Keratinocyte (primary cell): Measurements from ENCODE around the gene TM4SF5. TPM values are rescaled to one million over a fixed set of nuclear protein-coding genes. Genes with fewer than 3 reads are reported as not detected.
"Not testable (repeated sequence)": the region's sequence is repeated elsewhere in the genome, so short reads cannot be mapped to it uniquely, and the experiment has no call there.

Experiments
- DNase-seq: peaks from one replicate; pipeline ENCODE4 v3.0.0-alpha.2; 2011; ENCODE audit warnings: low read depth, missing footprints, low spot score
- FAIRE-seq: peaks from 2 replicates; lab custom pipeline; 2011; peaks lifted over from hg19 to GRCh38; lab: Jason Lieb, UNC
- H2AFZ ChIP-seq: 2 replicates; pipeline ENCODE4 v1.6.0; 2012; ENCODE audit warnings: low read length, control low read depth, inconsistent platforms; ENCODE audit not compliant: control insufficient read depth
- H3K27ac ChIP-seq: 2 replicates; pipeline ENCODE4 v1.5.1; 2011; ENCODE audit warnings: low read length; ENCODE audit not compliant: control insufficient read depth, insufficient read depth
- H3K27me3 ChIP-seq: 3 replicates; pipeline ENCODE4 v1.6.0; 2011; ENCODE audit warnings: low read length; ENCODE audit not compliant: control insufficient read depth, insufficient read depth; ENCODE audit errors: extremely low read depth
- H3K36me3 ChIP-seq, 2 experiments: 2 replicates in 1 of 2; 3 replicates in 1 of 2; pipeline ENCODE4 v1.5.1; 2011; ENCODE audit warnings: low read length in 2 of 2, mild to moderate bottlenecking in 1 of 2; ENCODE audit not compliant: control insufficient read depth in 2 of 2, insufficient read depth in 2 of 2; ENCODE audit errors: extremely low read depth in 1 of 2
- H3K4me1 ChIP-seq: 3 replicates; pipeline ENCODE4 v1.5.1; 2011; ENCODE audit warnings: low read length; ENCODE audit not compliant: control insufficient read depth, insufficient read depth; ENCODE audit errors: extremely low read depth
- H3K4me2 ChIP-seq: 3 replicates; pipeline ENCODE4 v1.6.0; 2011; ENCODE audit warnings: low read depth, low read length; ENCODE audit not compliant: control insufficient read depth, insufficient read depth; ENCODE audit errors: extremely low read depth
- H3K4me3 ChIP-seq, 3 experiments: fragments of 200-600 bp in 1 of 3; sonication (generic) in 1 of 3; 2 replicates in 2 of 3; 3 replicates in 1 of 3; pipeline ENCODE4 v1.5.1; 2011 to 2016; ENCODE audit warnings: low read length in 3 of 3, mild to moderate bottlenecking in 3 of 3, control low read depth in 2 of 3, inconsistent platforms in 1 of 3, low read depth in 1 of 3, mixed read lengths in 1 of 3, mixed run types in 1 of 3, moderate library complexity in 1 of 3; ENCODE audit not compliant: control insufficient read depth in 2 of 3, insufficient read depth in 2 of 3; ENCODE audit errors: extremely low read depth in 1 of 3
- H3K79me2 ChIP-seq: 2 replicates; pipeline ENCODE4 v1.6.0; 2012; ENCODE audit warnings: low read length; ENCODE audit not compliant: control insufficient read depth, insufficient read depth
- H3K9ac ChIP-seq: 3 replicates; pipeline ENCODE4 v1.6.0; 2011; ENCODE audit warnings: low read length; ENCODE audit not compliant: control insufficient read depth, insufficient read depth; ENCODE audit errors: extremely low read depth
- H3K9me1 ChIP-seq: 3 replicates; pipeline ENCODE4 v1.6.0; 2011; ENCODE audit warnings: low read length; ENCODE audit not compliant: control insufficient read depth, insufficient read depth; ENCODE audit errors: extremely low read depth
- H3K9me3 ChIP-seq: 2 replicates; pipeline ENCODE4 v1.5.1; 2012; ENCODE audit warnings: low read depth, low read length; ENCODE audit not compliant: control insufficient read depth
- H4K20me1 ChIP-seq: 3 replicates; pipeline ENCODE4 v1.6.0; 2011; ENCODE audit warnings: low read length; ENCODE audit not compliant: control insufficient read depth, insufficient read depth; ENCODE audit errors: extremely low read depth
- CTCF ChIP-seq, 3 experiments: IDR thresholded peaks in 1 of 3; conservative IDR thresholded peaks in 1 of 3; optimal IDR thresholded peaks in 1 of 3; 2 replicates in 2 of 3; 3 replicates in 1 of 3; pipeline versions ENCODE3 to v1.5.1; 2011; ENCODE audit warnings: low read length in 3 of 3, mild to moderate bottlenecking in 3 of 3, moderate library complexity in 2 of 3, control low read depth in 1 of 3, inconsistent platforms in 1 of 3; ENCODE audit not compliant: insufficient read depth in 2 of 3; ENCODE audit errors: extremely low read depth in 1 of 3
- EZH2 ChIP-seq: IDR thresholded peaks from one replicate; pipeline ENCODE4 v1.6.1; 2012; ENCODE audit warnings: inconsistent platforms, mild to moderate bottlenecking, low read length, moderate library complexity
- dilution Hi-C: fragments of 300-500 bp; cut with MboI; formaldehyde crosslinking; loops from one replicate; pipeline ENCODE4 v1.7.0; 2020; ENCODE audit warnings: low sequenced_read_pairs; ENCODE audit not compliant: extremely low pct_ligation_motif_present
- polyA plus RNA-seq, 5 experiments: library from polyadenylated mRNA; depleted of rRNA in 3 of 5; stranded (reverse) in 3 of 5; stranded (forward) in 1 of 5; unstranded in 1 of 5; fragments of >200 nt; gene quantifications; 1 replicate in 1 of 5; 2 replicates in 3 of 5; 3 replicates in 1 of 5; pipeline versions ENCODE4 v1.2.1 to v1.2.3, GENCODE V29; 2011 to 2012; ENCODE audit warnings: missing spikeins in 2 of 5, low read depth in 1 of 5, low replicate concordance in 1 of 5

Gene TM4SF5
- polyA plus RNA-seq, 1 donor (not counting 4 experiments of a cell fraction or from before 2014, with no cell fraction given) = not detected

GRCh38 chr17:4823373-4824089 is 51.8 kb downstream of the TM4SF5 start:
- H4K20me1 ChIP-seq = no peaks in the 10 kb centered on the region
- no peaks in the 10 kb centered on the region for H3K79me2 ChIP-seq
- DNase-seq (no peak), FAIRE-seq (no peak)
- TF ChIP-seq CTCF (optimal IDR thresholded peaks at IDR 0.05 in 1 of 3, IDR thresholded peaks at IDR 0.05 in 1 of 3, conservative IDR thresholded peaks at IDR 0.05 in 1 of 3; ENCODE audit: extremely low read depth in 1 of 3, insufficient read depth in 2 of 3, low read length in 3 of 3) (no peak), EZH2 (no peak)
- no peaks in the 10 kb centered on the region for H3K27me3 ChIP-seq
- no peak overlapping the region for H3K9ac ChIP-seq
- no peaks in the 10 kb centered on the region for H3K9me1 ChIP-seq
- H3K27ac ChIP-seq = no peak overlapping the region
- no peak overlapping the region for H2AFZ ChIP-seq
- dilution Hi-C loops = no loop called here
- no peaks in the 10 kb centered on the region for H3K4me1 ChIP-seq
- H3K9me3 ChIP-seq = no peaks in the 10 kb centered on the region
- peaks cover 15 to 17% of the 10 kb centered on the region in 2 experiments for H3K36me3 ChIP-seq
- no peak overlapping the region for H3K4me2 ChIP-seq
- H3K4me3 ChIP-seq = no peak overlapping the region

GRCh38 chr17:4827399-4827798 is 55.7 kb downstream of the TM4SF5 start:
- no peaks in the 10 kb centered on the region for H3K27me3 ChIP-seq
- no peaks in the 10 kb centered on the region for H4K20me1 ChIP-seq
- no peak overlapping the region for H3K4me2 ChIP-seq
- FAIRE-seq (no peak), DNase-seq (no peak)
- H3K9me1 ChIP-seq = no peaks in the 10 kb centered on the region
- no peaks in the 10 kb centered on the region for H3K4me1 ChIP-seq
- H3K9me3 ChIP-seq = no peaks in the 10 kb centered on the region
- H3K9ac ChIP-seq = no peak overlapping the region
- no peak overlapping the region for H2AFZ ChIP-seq
- TF ChIP-seq EZH2 = no peak
- no peak for TF ChIP-seq CTCF (optimal IDR thresholded peaks at IDR 0.05 in 1 of 3, IDR thresholded peaks at IDR 0.05 in 1 of 3, conservative IDR thresholded peaks at IDR 0.05 in 1 of 3; ENCODE audit: extremely low read depth in 1 of 3, insufficient read depth in 2 of 3, low read length in 3 of 3)
- H3K36me3 ChIP-seq = peaks cover 12 to 13% of the 10 kb centered on the region in 2 experiments
- no peaks in the 10 kb centered on the region for H3K79me2 ChIP-seq
- dilution Hi-C loops = no loop called here
- H3K4me3 ChIP-seq = no peak overlapping the region
- H3K27ac ChIP-seq = no peak overlapping the region

GRCh38 chr17:4832829-4833177 is 61.1 kb downstream of the TM4SF5 start:
- H3K4me3 ChIP-seq = peak overlapping the region; percentile 61 to 99 (median 71)
- H4K20me1 ChIP-seq, H3K9me1 ChIP-seq, dilution Hi-C loops, FAIRE-seq, H3K27me3 ChIP-seq, H3K9me3 ChIP-seq, DNase-seq: not testable (repeated sequence)
- H3K79me2 ChIP-seq = peaks cover 45% of the 10 kb centered on the region
- H3K4me1 ChIP-seq = peaks cover 27% of the 10 kb centered on the region
- peak overlapping the region; percentile 73 for H2AFZ ChIP-seq
- H3K27ac ChIP-seq = peak overlapping the region; percentile 90
- peak overlapping the region; percentile 82 for H3K4me2 ChIP-seq
- peak overlapping the region; percentile 86 for H3K9ac ChIP-seq
- peaks cover 4 to 14% of the 10 kb centered on the region in 2 experiments for H3K36me3 ChIP-seq
